Measurements from ENCODE around the gene BICC1.
A peak's percentile ranks its signal among the peaks of the same experiment; 100 is the strongest.

BICC1 gene

GRCh38 chr10:58714409-58714808 lies 201.7 kb downstream of the BICC1 start:
- no peak for DNase-seq

GRCh38 chr10:58715061-58715460 lies 202.4 kb downstream of the BICC1 start:
- no peak for DNase-seq

- no peak for DNase-seq
Measured at GRCh38 chr10:58718596-58718995, 205.9 kb downstream of the BICC1 start.

GRCh38 chr10:58721601-58722281 lies 209.1 kb downstream of the BICC1 start:
- DNase-seq: no peak

GRCh38 chr10:58723186-58723585 lies 210.5 kb downstream of the BICC1 start:
- no peak for DNase-seq

GRCh38 chr10:58723966-58724365 lies 211.3 kb downstream of the BICC1 start:
- no peak for DNase-seq

- no peak for DNase-seq
Measured at GRCh38 chr10:58724781-58725180, 212.1 kb downstream of the BICC1 start.

- DNase-seq: no peak
Measured at GRCh38 chr10:58725901-58726300, 213.2 kb downstream of the BICC1 start.

GRCh38 chr10:58727633-58728032 lies 215.0 kb downstream of the BICC1 start:
- no peak for DNase-seq

- DNase-seq: no peak
Measured at GRCh38 chr10:58731276-58731675, 218.6 kb downstream of the BICC1 start.

- no peak for DNase-seq
Measured at GRCh38 chr10:58733436-58733835, 220.8 kb downstream of the BICC1 start.

GRCh38 chr10:58734116-58734515 lies 221.4 kb downstream of the BICC1 start:
- no peak for DNase-seq

GRCh38 chr10:58734664-58735063 lies 222.0 kb downstream of the BICC1 start:
- no peak for DNase-seq

GRCh38 chr10:58735087-58735486 lies 222.4 kb downstream of the BICC1 start:
- no peak for DNase-seq

- DNase-seq: no peak
Measured at GRCh38 chr10:58740620-58741369, 228.1 kb downstream of the BICC1 start.

GRCh38 chr10:58741673-58742072 lies 229.0 kb downstream of the BICC1 start:
- no peak for DNase-seq

GRCh38 chr10:58742141-58742540 lies 229.5 kb downstream of the BICC1 start:
- DNase-seq: no peak

GRCh38 chr10:58743466-58744115 lies 230.9 kb downstream of the BICC1 start:
- peak; percentile 2 to 18 for DNase-seq

- no peak for DNase-seq
Measured at GRCh38 chr10:58746474-58747185, 234.0 kb downstream of the BICC1 start.

GRCh38 chr10:58747687-58748086 lies 235.0 kb downstream of the BICC1 start:
- no peak for DNase-seq

- DNase-seq: no peak
Measured at GRCh38 chr10:58752665-58753064, 240.0 kb downstream of the BICC1 start.

GRCh38 chr10:58753425-58753824 lies 240.8 kb downstream of the BICC1 start:
- no peak for DNase-seq
